ENCODE results near the gene DLGAP4. TPM values are rescaled to one million over a fixed set of nuclear protein-coding genes. Genes with fewer than 3 reads are reported as not detected.
A peak's percentile ranks its signal among the peaks of the same experiment; 100 is the strongest.

DLGAP4 gene
- total and polyA plus RNA-seq, 9 of the 15 experiments (the other 6 are each of a cell fraction or from before 2014, with no cell fraction given): 0.31 to 34.1 (median 4.5) TPM

GRCh38 chr20:36466089-36466488, 159.9 kb downstream of the DLGAP4 start:
- no peak overlapping the region for H3K4me3 ChIP-seq
- H3K4me1 ChIP-seq (replicated peaks in 1 of 2; ENCODE audit: control insufficient read depth in 2 of 2, insufficient read depth in 2 of 2, low read length in 2 of 2): peaks cover 42 to 52% of the 10 kb centered on the region in 2 experiments
- no peak overlapping the region for H3K9ac ChIP-seq (ENCODE audit: insufficient read depth in 1 of 2, low read depth in 2 of 2, low read length in 2 of 2)
- H4K20me1 ChIP-seq (replicated peaks; ENCODE audit: control insufficient read depth, insufficient read depth, low read length): peaks cover 37% of the 10 kb centered on the region
- in situ Hi-C loops (cut with MboI) (no loop called here), intact Hi-C loops (cut with micrococcal nuclease) (no loop called here)
- no peaks in the 10 kb centered on the region; the same call in 2 of the 3 replicates for H3K36me3 ChIP-seq (ENCODE audit: control insufficient read depth, insufficient read depth, low read length)
- DNase-seq (ENCODE audit: extremely low read depth in 1 of 4, low spot score in 3 of 4): no peak
- no peaks in the 10 kb centered on the region for H3K27me3 ChIP-seq (ENCODE audit: control insufficient read depth in 2 of 2, insufficient read depth in 2 of 2, low read length in 2 of 2)
- FAIRE-seq: no peak
- H3K9me3 ChIP-seq (replicated peaks; ENCODE audit: control insufficient read depth, insufficient read depth, low read depth, low read length): no peaks in the 10 kb centered on the region
- ChIA-PET POLR2A (interaction anchor here (0.5 to 1.5 kb wide), 7 partner anchors 13 to 395 kb away, joined by 3 to 4 read pairs (median 3); no protein-coding TSS in a partner anchor), CTCF (ENCODE audit: low intra/inter-chr PET ratio) (no interaction called here)
- ATAC-seq: no peak
- TF ChIP-seq CTCF (IDR thresholded peaks at IDR 0.05 in 2 of 3, conservative IDR thresholded peaks at IDR 0.05 in 1 of 3; ENCODE audit: insufficient read depth in 2 of 3, low read depth in 1 of 3, low read length in 3 of 3): 0 out of 6 replicates have a peak, but pooled peaks of 1 of the 3 experiments have one; percentile 2
- no peak for TF ChIP-seq RBBP5 (IDR thresholded peaks at IDR 0.05; ENCODE audit: borderline replicate concordance, insufficient read depth, low read length, poor library complexity, severe bottlenecking)
- no peak for TF ChIP-seq PHB (CRISPR knock-in tag; IDR thresholded peaks at IDR 0.05)
- TF ChIP-seq CXXC5 (CRISPR knock-in tag; IDR thresholded peaks at IDR 0.05): no peak
- H3K79me2 ChIP-seq (ENCODE audit: control insufficient read depth, insufficient read depth, low read length): peaks cover 63% of the 10 kb centered on the region
- no peak overlapping the region; the same call in 1 of the 3 replicates for H3K27ac ChIP-seq (ENCODE audit: extremely low read depth, low read depth, low read length)
- no TSS peak for BruUV-seq (replicated peaks)
- 20% methylated on average over 3 of the region's 3 CpGs for WGBS (ENCODE audit: insufficient coverage, low coverage, missing lambda C conversion rate)
- no peak overlapping the region for H2AFZ ChIP-seq (ENCODE audit: low read depth, low read length)
- H3K9me1 ChIP-seq (ENCODE audit: control insufficient read depth, insufficient read depth, low read length): peaks cover 6% of the 10 kb centered on the region
- no peak overlapping the region for H3K4me2 ChIP-seq (ENCODE audit: insufficient read depth, low read length)

Measured in K562 (cell line).